ENCODE data around the gene SCD5.
"Not testable (repeated sequence)": the region's sequence is repeated elsewhere in the genome, so short reads cannot be mapped to it uniquely, and the experiment has no call there.

SCD5 gene

GRCh38 chr4:82798168-82799005, at the start of gene SCD5:
Gene SCD5, minus strand, starts transcription at chr4:82798796. Its CDS starts 259 bp downstream, at chr4:82798537.
- DNase-seq = peak; percentile 84
- in situ Hi-C loops (cut with MboI; ENCODE audit: low pct_unique_long_range_greater_than_20kb, low sequenced_read_pairs) = no loop called here

- in situ Hi-C loops (cut with MboI; ENCODE audit: low pct_unique_long_range_greater_than_20kb, low sequenced_read_pairs) = no loop called here
- DNase-seq = peak; percentile 25
These were observed 44.0 kb upstream of the SCD5 start for GRCh38 chr4:82842593-82842992.

GRCh38 chr4:82839624-82840023, 41.0 kb upstream of the SCD5 start:
- in situ Hi-C loops (cut with MboI; ENCODE audit: low pct_unique_long_range_greater_than_20kb, low sequenced_read_pairs) = no loop called here
- no peak for DNase-seq

GRCh38 chr4:82833696-82834313, 35.2 kb upstream of the SCD5 start:
- DNase-seq = no peak
- in situ Hi-C loops (cut with MboI; ENCODE audit: low pct_unique_long_range_greater_than_20kb, low sequenced_read_pairs) = no loop called here

- in situ Hi-C loops (cut with MboI; ENCODE audit: low pct_unique_long_range_greater_than_20kb, low sequenced_read_pairs); DNase-seq: not testable (repeated sequence)
These were observed 34.5 kb upstream of the SCD5 start for GRCh38 chr4:82833060-82833459.

- in situ Hi-C loops (cut with MboI; ENCODE audit: low pct_unique_long_range_greater_than_20kb, low sequenced_read_pairs) = no loop called here
- DNase-seq = no peak
These were observed 26.8 kb upstream of the SCD5 start for GRCh38 chr4:82825425-82825824.

- DNase-seq = no peak
- in situ Hi-C loops (cut with MboI; ENCODE audit: low pct_unique_long_range_greater_than_20kb, low sequenced_read_pairs) = no loop called here
These were observed 24.5 kb upstream of the SCD5 start for GRCh38 chr4:82823062-82823461.

GRCh38 chr4:82820689-82821088, 22.1 kb upstream of the SCD5 start:
- DNase-seq = no peak
- in situ Hi-C loops (cut with MboI; ENCODE audit: low pct_unique_long_range_greater_than_20kb, low sequenced_read_pairs) = no loop called here

- in situ Hi-C loops (cut with MboI; ENCODE audit: low pct_unique_long_range_greater_than_20kb, low sequenced_read_pairs) = no loop called here
- DNase-seq = no peak
These were observed 20.4 kb upstream of the SCD5 start for GRCh38 chr4:82818664-82819662.

GRCh38 chr4:82816874-82817273, 18.3 kb upstream of the SCD5 start:
- in situ Hi-C loops (cut with MboI; ENCODE audit: low pct_unique_long_range_greater_than_20kb, low sequenced_read_pairs); DNase-seq: not testable (repeated sequence)

- in situ Hi-C loops (cut with MboI; ENCODE audit: low pct_unique_long_range_greater_than_20kb, low sequenced_read_pairs) = no loop called here
These were observed 15.4 kb upstream of the SCD5 start for GRCh38 chr4:82814034-82814433.

GRCh38 chr4:82811838-82812341, 13.3 kb upstream of the SCD5 start:
- DNase-seq = no peak
- in situ Hi-C loops (cut with MboI; ENCODE audit: low pct_unique_long_range_greater_than_20kb, low sequenced_read_pairs) = no loop called here

More at GRCh38 chr4:82814034-82814433, 15.4 kb upstream of the SCD5 start:
- no peak for DNase-seq

- DNase-seq = no peak
These were observed 12.8 kb upstream of the SCD5 start for GRCh38 chr4:82811392-82811791.

GRCh38 chr4:82810176-82810575, 11.6 kb upstream of the SCD5 start:
- in situ Hi-C loops (cut with MboI; ENCODE audit: low pct_unique_long_range_greater_than_20kb, low sequenced_read_pairs) = no loop called here
- no peak for DNase-seq

More at GRCh38 chr4:82811392-82811791, 12.8 kb upstream of the SCD5 start:
- in situ Hi-C loops (cut with MboI; ENCODE audit: low pct_unique_long_range_greater_than_20kb, low sequenced_read_pairs) = no loop called here

GRCh38 chr4:82809619-82810018, 11.0 kb upstream of the SCD5 start:
- no peak for DNase-seq
- in situ Hi-C loops (cut with MboI; ENCODE audit: low pct_unique_long_range_greater_than_20kb, low sequenced_read_pairs) = no loop called here

GRCh38 chr4:82803746-82804145, 5.2 kb upstream of the SCD5 start:
- no peak for DNase-seq
- in situ Hi-C loops (cut with MboI; ENCODE audit: low pct_unique_long_range_greater_than_20kb, low sequenced_read_pairs) = no loop called here

GRCh38 chr4:82802911-82803310, 4.3 kb upstream of the SCD5 start:
- peak; percentile 57 for DNase-seq
- in situ Hi-C loops (cut with MboI; ENCODE audit: low pct_unique_long_range_greater_than_20kb, low sequenced_read_pairs) = no loop called here

GRCh38 chr4:82801910-82802521, 3.4 kb upstream of the SCD5 start:
- DNase-seq = no peak
- in situ Hi-C loops (cut with MboI; ENCODE audit: low pct_unique_long_range_greater_than_20kb, low sequenced_read_pairs) = no loop called here
